HEK293 (cell line): Measurements from ENCODE around the gene GOLT1A.

Experiments used
- EGR2 ChIP-seq: fragments of 450-650 bp; formaldehyde crosslinking; IDR thresholded peaks from 2 replicates; pipeline ENCODE4 v1.5.1; 2016; ENCODE audit warnings: low read depth, missing biosample characterization, missing genetic modification characterization
- ZNF239 ChIP-seq: fragments of 450-650 bp; formaldehyde crosslinking; IDR thresholded peaks from 2 replicates; pipeline ENCODE4 v1.5.1; 2016; ENCODE audit warnings: missing biosample characterization, missing genetic modification characterization
- ZNF501 ChIP-seq: fragments of 450-650 bp; formaldehyde crosslinking; IDR thresholded peaks from 2 replicates; pipeline ENCODE4 v1.5.1; 2016; ENCODE audit warnings: missing biosample characterization, missing genetic modification characterization

GRCh38 chr1:204197068-204197467, 16.7 kb downstream of the GOLT1A start:
- no peak for TF ChIP-seq ZNF239 (tag by site-specific recombination)
- no peak for TF ChIP-seq EGR2
- TF ChIP-seq ZNF501 (tag by site-specific recombination): no peak
